Activated CD4-positive, alpha-beta T cell treated with anti-CD3 and anti-CD28 coated beads for 4 hours (primary cell): Measurements from ENCODE around the gene LRMDA.

Experiments used
- DNase-seq, 2 donors: peaks; one replicate each; pipeline ENCODE4 v3.0.0-alpha.2; 2020

The LRMDA gene

DNA sequence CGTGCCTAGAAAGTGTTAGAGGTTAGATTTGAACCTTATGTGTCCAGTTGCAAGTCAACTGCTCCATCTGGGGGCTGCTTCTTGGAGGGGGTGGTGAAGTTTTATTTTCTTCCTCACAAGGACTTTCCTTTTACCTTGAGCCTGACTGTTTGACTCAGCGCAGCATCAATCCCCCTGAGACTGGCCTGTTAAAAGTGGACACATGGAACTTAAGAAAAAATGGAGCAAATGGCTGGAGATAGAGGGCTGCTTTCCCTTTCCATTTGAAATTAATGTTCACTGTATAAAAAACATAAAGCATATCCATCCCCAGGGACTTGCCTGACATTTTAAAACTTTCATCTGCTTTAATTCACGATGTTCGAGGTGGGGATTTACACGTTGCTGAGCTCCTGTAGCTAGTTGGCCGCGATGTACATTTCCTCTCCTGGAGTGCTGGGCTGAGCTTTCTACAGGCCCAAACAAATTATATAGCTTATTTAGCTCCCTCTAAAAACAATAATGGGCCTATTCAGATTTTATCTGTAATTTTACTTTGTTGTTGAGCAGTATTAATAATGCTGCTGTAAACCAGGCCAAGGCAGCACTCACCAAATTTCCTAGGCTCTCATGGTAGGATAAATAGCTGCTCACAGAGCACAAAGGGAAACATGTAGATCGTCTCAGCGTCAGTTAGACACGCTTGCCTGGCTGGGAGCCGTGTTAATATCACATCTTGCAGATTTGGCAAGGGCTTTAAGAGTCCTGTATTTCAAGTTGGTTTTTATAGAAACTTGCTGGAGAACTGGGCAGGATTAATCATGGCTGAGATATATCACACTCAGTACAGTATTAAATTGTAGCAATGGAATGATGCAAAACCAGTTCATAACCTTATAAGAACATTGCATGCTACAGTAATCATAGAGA, 251.5 kb downstream of the LRMDA start:
- no peak for DNase-seq

DNA sequence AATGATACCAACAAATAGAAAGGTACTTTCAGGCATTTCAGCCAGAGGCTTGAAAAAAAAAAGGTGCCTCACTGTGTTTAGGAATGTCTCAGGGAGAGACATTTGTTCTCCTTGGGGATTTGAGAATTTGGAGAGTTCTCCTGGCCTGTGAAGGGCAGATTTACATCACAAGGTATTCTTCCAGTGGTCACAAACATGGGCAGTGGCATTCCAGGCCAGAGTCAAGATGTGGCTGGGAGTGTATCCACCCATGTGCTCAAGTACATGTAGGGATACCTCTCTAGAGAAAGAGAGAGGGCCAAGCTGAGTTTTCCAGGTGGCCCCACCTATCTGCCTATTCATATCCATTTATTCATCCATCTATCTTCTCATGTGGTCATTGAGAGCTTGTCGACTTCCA, 253.8 kb downstream of the LRMDA start:
- DNase-seq: no peak

DNA sequence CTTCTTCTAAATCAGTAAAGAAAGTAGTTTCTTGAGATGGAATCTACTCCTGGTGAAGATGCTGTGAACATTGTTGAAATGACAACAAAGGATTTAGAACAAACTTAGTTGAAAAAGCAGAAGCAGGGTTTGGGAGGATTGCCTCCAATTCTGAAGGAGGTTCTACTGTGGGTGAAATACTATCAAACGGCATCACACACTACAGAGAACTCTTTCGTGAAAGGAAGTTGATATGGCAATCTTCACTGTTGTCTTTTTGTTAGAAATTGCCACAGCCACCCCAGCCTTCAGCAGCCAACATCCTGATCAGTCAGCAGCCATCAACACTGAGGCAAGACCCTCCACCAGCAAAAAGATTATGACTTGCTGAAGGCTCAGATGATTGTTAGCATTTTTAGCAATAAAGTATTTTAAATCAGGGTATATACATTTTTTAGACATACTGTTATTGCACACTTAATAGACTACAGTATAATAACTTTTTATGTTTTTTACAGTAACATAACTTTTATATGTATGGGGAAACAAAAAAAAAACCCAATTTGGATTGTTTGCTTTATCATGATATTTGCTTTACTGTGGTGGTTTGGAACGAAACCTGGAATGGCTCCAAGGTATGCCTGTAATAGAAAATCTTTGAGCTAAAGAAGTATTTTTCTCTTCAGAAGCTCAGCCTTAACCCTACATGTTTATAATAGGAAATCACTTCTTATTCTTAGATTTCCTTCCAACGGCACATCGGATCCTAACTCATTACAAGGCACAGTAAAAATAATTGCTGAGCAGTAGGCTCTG, 257.3 kb downstream of the LRMDA start:
- DNase-seq: no peak

DNA sequence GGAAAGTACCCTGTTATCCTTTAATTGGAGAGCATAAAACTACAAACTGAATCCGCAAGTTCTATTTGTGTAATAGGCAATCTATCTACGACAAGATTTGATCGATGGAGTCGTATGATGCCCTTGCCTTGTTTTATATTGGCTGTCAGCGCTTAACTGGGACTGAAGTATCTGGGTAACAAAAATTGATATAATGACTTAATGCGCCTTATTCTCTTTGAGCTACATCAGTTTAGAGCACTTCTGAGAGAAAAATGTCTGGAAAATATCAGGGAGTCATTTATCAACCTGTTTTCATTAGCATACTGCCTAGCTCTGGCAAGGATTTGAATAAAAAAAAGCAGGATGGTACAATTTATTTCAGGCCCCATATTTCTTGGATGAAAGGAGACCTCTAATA, 262.1 kb downstream of the LRMDA start:
- no peak for DNase-seq

GRCh38 chr10:75694269-75694668, 262.8 kb downstream of the LRMDA start:
- DNase-seq: no peak

GRCh38 chr10:75694790-75695189, 263.4 kb downstream of the LRMDA start:
- DNase-seq: no peak

DNA sequence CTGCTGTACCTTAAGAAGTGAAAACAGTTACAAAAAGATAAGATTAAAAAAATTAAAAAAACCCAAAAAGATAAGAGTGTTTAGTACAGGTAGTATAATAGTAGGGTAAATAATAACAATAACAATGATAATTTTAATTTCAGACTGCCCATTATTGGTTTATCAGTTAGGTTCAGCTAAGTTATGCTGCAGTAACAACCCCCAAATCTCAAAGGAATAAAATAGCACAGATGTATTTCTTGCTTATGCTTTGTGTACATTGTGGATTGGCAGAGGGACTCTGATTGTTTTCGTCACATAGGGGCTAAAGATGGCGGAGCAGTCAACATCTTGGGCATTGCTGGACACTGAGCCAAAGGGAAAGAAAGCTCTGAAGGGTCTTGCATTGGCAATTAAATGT, 264.6 kb downstream of the LRMDA start:
- DNase-seq: no peak

- DNase-seq: no peak
Observed at GRCh38 chr10:75696536-75696935, 265.1 kb downstream of the LRMDA start.

DNA sequence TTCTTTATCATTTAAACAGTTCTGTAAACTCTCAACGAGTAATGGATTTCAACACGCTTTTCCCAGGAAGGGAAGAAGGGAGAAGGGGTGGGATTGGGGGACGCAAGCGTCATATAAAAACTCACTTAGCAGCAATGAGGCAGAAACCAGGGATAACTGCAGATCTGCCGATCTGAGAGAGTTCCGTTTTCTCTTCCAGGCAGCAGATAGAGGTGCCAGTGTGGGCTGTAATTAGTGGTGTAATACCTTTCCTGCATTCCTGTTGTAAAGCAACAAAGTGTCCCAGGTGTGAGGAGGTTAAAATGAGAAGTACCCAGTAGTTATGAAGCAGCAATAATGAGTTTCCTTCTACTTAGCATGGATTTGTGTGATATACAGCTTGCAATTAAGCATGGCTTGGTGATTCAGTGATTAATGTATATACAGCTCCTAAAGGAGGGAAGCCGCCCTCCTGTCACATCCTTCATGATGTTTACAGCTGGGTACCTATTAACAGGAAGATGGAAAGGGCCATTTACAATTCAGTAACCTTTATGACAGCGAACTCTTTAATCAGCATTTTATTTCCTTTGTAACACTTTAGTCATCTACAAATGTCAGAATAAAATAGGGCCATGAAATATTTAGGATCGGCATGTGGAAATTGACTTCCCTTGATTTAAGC, 271.9 kb downstream of the LRMDA start:
- no peak for DNase-seq

DNA sequence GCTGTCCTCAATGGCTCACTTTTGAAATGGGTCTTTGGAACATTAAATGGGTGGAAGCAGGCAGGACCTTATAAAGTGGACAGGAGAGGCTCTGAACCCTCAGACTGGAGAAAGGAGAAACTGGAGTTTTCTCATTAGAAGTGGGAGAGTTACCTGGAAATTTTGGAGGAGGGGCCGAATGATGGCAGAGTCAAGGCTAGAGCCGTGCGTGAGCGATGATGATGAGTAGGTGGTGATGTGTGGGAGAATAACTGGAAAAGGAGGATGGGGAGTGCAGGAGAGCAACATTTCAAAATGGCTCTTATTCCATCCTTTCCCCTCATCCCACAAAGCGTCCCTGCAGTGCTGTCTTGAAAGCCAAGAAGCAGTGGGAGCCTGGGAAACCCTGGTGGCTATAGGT, 274.0 kb downstream of the LRMDA start:
- no peak for DNase-seq

DNA sequence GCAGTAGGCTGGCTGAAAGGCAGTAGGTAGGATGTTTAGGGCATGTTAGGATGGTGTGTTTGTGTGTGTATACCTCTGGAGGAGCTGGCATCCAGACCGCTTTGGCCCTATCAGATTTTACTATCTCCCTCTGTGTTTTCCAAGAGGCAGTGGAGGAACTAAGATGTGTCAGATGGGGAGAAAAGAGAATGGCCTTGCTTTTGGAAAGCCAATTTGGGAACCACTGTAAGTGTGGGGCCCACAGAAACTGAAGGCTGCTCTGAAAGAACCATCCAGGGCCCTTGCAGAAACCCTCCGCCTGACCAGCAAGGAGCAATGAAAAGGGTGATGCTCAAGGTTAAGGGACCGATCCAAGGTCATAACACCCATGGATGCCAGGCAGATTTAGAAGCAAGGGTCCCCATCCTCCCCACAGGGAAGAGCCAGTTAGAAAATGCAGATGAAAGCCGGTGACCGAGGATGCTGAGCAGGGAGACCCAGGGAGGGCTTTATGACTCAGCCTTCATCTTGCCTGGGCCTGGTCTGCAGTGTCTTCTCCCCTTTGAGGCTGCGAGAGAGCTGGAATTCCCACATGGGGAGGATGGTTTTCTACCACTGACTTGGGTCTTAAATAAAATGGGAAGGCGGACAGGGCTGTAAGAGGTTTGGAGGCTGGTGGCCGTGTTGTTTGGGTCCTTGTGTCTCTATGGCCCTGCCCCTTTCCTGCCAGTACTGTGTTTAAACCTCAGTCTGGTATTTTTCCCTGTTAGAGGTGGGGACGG, 275.8 kb downstream of the LRMDA start:
- no peak for DNase-seq

GRCh38 chr10:75708060-75708459, 276.6 kb downstream of the LRMDA start:
- DNase-seq: no peak

- no peak for DNase-seq
Observed at GRCh38 chr10:75709245-75709644, 277.8 kb downstream of the LRMDA start.

DNA sequence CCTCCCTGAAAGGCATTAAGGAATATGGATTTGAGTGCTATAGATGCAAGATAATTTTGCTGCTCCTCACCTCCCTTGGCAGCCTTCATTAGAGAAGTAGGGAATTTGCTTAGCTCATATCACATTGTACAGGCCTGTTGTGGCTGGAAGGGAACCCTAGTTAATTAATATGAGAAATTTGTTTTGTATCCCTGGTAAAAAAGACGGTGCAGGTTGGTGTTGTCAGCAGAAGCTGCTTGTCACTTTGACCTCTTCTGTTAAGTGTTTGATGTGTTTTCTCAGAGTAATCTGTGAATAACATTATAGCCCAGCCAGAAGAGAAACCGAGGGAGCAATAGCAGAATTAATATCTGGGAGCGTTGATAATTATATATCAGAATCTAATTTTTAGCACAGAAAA, 278.4 kb downstream of the LRMDA start:
- DNase-seq: no peak

DNA sequence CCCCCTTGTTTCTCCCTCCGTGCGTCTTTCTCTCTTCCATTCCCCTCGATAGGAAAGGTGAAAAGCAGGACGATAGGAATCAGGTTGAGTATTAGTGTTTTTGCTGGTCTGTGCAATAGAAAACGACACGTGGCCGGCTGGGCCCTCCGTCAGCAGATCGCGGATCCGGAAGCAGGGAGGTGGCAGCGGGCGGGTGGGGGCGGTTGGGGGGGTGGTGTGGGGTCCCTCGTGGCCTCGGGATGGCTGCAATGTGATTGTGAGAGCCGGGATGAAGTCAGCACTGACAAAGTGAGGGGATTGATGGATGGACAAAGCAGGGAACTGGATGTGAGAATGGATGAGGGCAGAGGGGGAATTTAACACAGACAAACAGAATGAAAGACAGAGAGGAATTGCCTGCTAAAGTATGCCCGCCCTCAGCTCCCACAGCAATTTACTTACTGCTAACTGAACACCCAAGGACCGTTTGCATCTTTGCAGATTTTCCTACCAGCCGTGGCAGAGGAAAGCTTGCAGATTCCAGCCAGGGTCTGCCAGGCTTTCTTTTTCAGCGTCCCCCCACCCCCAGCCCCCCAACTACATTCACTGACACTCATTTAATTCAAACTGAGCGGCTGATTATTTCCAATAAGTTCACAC, 280.9 kb downstream of the LRMDA start:
- DNase-seq: no peak

- DNase-seq: no peak
Observed at GRCh38 chr10:75716506-75716905, 285.1 kb downstream of the LRMDA start.

GRCh38 chr10:75717126-75717916, 285.9 kb downstream of the LRMDA start:
- DNase-seq: no peak

GRCh38 chr10:75718991-75719390, 287.6 kb downstream of the LRMDA start:
- no peak for DNase-seq

- no peak for DNase-seq
Observed at GRCh38 chr10:75720157-75720556, 288.7 kb downstream of the LRMDA start.

GRCh38 chr10:75722020-75722419, 290.6 kb downstream of the LRMDA start:
- no peak for DNase-seq

DNA sequence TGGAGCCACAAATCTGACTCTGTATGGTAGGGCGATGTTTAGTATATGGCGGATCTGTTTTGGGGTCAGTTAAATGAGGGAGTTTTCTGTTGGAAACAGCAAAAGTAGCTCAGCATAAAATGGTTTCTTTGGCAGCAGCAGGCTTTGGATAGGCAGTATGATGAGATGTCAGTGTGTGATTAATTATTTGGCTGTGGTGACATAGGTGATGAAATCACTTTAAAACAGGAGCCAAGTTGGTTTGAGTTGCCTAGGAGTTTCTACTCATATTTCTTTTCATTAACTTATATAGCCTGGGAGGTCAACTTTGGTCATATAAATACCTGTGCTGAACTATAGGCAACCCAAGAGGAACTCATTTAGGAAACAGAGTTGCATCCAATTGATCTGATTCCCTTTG, 291.2 kb downstream of the LRMDA start:
- no peak for DNase-seq
